ENCODE measurements around the gene RAB33A. TPM values are rescaled to one million over a fixed set of nuclear protein-coding genes. Genes with fewer than 3 reads are reported as not detected.
A peak's percentile ranks its signal among the peaks of the same experiment; 100 is the strongest.

RAB33A gene
- polyA plus RNA-seq, 2 of the 4 experiments (the other 2 are of a cell fraction), result 0.31 to 0.32 TPM

GRCh38 chrX:130165703-130166502 lies 5.9 kb upstream of the RAB33A start, which contains the start of gene AIFM1 (continued):
- TF ChIP-seq FOSB (CRISPR knock-in tag; IDR thresholded peaks at IDR 0.05) (no peak), FOXS1 (CRISPR knock-in tag; IDR thresholded peaks at IDR 0.05) (no peak), POLR2A (IDR thresholded peaks at IDR 0.05; ENCODE audit: low read length) (peak; percentile 89), NPAS2 (CRISPR knock-in tag; IDR thresholded peaks at IDR 0.05; ENCODE audit: borderline replicate concordance) (no peak), NFE2L2 (conservative IDR thresholded peaks at IDR 0.05; ENCODE audit: low read length) (no peak), MAZ (IDR thresholded peaks at IDR 0.05; ENCODE audit: borderline replicate concordance, low read depth, low read length) (0 out of 2 replicates have a peak, but pooled peaks have one; percentile 37), FOSL2 (IDR thresholded peaks at IDR 0.05) (no peak), FOSL2 (CRISPR knock-in tag; IDR thresholded peaks at IDR 0.05) (no peak), NR3C1 (IDR thresholded peaks at IDR 0.05) (no peak), RARB (CRISPR knock-in tag; IDR thresholded peaks at IDR 0.05) (no peak), TP53 (CRISPR knock-in tag; IDR thresholded peaks at IDR 0.05) (no peak), HOXB13 (CRISPR knock-in tag; IDR thresholded peaks at IDR 0.05; ENCODE audit: low read depth) (no peak), EHF (CRISPR knock-in tag; IDR thresholded peaks at IDR 0.05) (no peak), CBX8 (IDR thresholded peaks at IDR 0.05) (no peak), POLR2AphosphoS2 (conservative IDR thresholded peaks at IDR 0.05; ENCODE audit: low read length) (no peak), HES2 (IDR thresholded peaks at IDR 0.05) (no peak), CTCF (IDR thresholded peaks at IDR 0.05) (no peak), RNF2 (IDR thresholded peaks at IDR 0.05; ENCODE audit: borderline replicate concordance, low read depth) (no peak), JUNB (IDR thresholded peaks at IDR 0.05) (no peak), ZSCAN20 (CRISPR knock-in tag; IDR thresholded peaks at IDR 0.05) (no peak), PBX3 (IDR thresholded peaks at IDR 0.05) (no peak), CHD4 (IDR thresholded peaks at IDR 0.05; ENCODE audit: borderline replicate concordance) (no peak), ZFP36 (IDR thresholded peaks at IDR 0.05; ENCODE audit: borderline replicate concordance, partially characterized antibody) (no peak)
- TF ChIP-seq, protein P1, sequence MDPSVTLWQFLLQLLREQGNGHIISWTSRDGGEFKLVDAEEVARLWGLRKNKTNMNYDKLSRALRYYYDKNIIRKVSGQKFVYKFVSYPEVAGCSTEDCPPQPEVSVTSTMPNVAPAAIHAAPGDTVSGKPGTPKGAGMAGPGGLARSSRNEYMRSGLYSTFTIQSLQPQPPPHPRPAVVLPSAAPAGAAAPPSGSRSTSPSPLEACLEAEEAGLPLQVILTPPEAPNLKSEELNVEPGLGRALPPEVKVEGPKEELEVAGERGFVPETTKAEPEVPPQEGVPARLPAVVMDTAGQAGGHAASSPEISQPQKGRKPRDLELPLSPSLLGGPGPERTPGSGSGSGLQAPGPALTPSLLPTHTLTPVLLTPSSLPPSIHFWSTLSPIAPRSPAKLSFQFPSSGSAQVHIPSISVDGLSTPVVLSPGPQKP (IDR thresholded peaks at IDR 0.05; ENCODE audit: low read depth, low read length), result no peak
- TF ChIP-seq, protein P2, sequence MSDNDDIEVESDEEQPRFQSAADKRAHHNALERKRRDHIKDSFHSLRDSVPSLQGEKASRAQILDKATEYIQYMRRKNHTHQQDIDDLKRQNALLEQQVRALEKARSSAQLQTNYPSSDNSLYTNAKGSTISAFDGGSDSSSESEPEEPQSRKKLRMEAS (IDR thresholded peaks at IDR 0.05), result peak; percentile 80

DNA sequence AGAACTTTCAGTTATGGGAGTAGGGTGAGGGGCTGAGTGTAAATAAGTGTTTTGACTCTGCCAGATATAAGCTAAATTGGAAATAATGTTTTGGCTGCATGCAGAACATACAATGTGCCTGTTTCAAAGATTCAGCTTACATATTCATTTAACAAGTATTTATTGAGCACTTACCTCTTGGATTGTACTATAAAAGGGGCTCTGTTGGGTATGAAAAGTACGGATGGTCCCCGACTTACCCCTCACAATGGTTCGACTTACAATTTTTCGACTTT lies 5.3 kb upstream of the RAB33A start:
- WGBS (ENCODE audit: missing lambda C conversion rate), result 1% methylated on average over 4 of the region's 4 CpGs
- ATAC-seq (no peak; a peak in 1 of 6 replicates), DNase-seq (ENCODE audit: low read depth in 1 of 2, low spot score in 1 of 2) (no peak), FAIRE-seq (no peak)
- H3K4me3 ChIP-seq, result peak overlapping the region; percentile 73
- TF ChIP-seq SMC3 (IDR thresholded peaks at IDR 0.05) (no peak), CBX8 (IDR thresholded peaks at IDR 0.05) (no peak)
- no peaks in the 10 kb centered on the region for H3K9me3 ChIP-seq
- peak overlapping the region; percentile 86 for H3K4me2 ChIP-seq
- peak overlapping the region; percentile 90 to 96 for H3K27ac ChIP-seq
- POLR2A ChIA-PET, result interaction anchor here (1.4 kb wide), 1 partner anchor 10 kb away, joined by 6 read pairs; no protein-coding TSS in a partner anchor
- CTCF ChIA-PET, result interaction anchor here (0.6 kb wide), 1 partner anchor 86 kb away, joined by 3 read pairs; no protein-coding TSS in a partner anchor
- H3K4me1 ChIP-seq, result peaks cover 27% of the 10 kb centered on the region
